DLD1 (cell line): ENCODE data around the gene AGMAT.

Experiments used
- in situ Hi-C: cut with HindIII; loops from 2 replicates; pipeline ENCODE4 v1.10.0; 2017; ENCODE audit warnings: low sequenced_read_pairs

Gene AGMAT

GRCh38 chr1:15525050-15526020 is 59.5 kb downstream of the AGMAT start:
- in situ Hi-C loops: no loop called here

DNA sequence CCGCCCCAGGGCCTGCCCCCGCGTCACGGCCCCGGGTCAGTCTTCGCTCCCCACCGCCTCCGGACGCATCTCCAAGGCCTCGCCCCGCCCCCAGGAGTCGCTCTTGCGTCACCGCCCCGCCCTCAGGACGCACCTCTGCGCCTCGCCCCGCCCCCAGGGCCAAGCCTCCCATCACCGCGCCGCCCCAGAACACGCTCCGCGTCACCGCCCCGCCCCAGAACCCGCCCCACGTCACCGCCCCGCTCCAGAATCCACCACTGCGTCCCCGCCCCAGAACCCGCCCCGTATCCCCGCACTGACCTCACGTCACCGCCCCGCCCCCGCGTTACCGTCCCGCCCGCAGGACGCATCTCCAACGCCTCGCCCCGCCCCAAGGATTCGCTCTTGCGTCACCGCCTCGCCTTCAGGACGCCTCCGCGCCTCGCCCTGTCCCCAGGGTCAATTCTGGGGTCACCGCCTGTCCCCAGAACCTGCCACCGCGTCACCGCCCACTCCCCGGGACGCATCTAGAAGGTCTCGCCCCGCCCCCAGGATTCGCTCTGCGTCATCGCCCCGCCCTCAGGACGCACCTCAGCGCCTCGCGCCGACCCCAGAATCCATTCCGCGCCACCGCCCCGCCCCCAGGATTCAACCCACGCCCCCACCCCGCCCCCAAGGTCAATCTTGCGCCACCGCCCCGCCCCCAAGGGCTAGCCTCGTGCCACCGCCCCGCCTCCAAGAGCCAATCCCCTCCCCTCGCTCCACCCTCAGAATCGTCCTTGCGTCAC is 60.4 kb downstream of the AGMAT start:
- in situ Hi-C loops: no loop called here

GRCh38 chr1:15524021-15524282 is 60.9 kb downstream of the AGMAT start, which contains the start of gene CASP9:
CASP9 (minus strand) TSS chr1:15524215; CDS start chr1:15524200, 15 bp downstream.
- in situ Hi-C loops: no loop called here

- in situ Hi-C loops: no loop called here
Measured at GRCh38 chr1:15523104-15524020, 61.5 kb downstream of the AGMAT start.

- in situ Hi-C loops: no loop called here
Measured at GRCh38 chr1:15522551-15522950, 62.3 kb downstream of the AGMAT start.
